Neural progenitor cell (in vitro differentiated cells): Measurements from ENCODE around the gene DENND2A.

Experiments
- CTCF ChIP-seq: fragments of 200-600 bp; sonication (generic); IDR thresholded peaks from 2 replicates; pipeline ENCODE4 v1.5.1; 2017; ENCODE audit warnings: antibody characterized with exemption, mild to moderate bottlenecking
- EZH2 ChIP-seq: fragments of 200-600 bp; sonication (generic); IDR thresholded peaks from 2 replicates; pipeline ENCODE4 v1.6.1; 2017; ENCODE audit warnings: antibody characterized with exemption, mild to moderate bottlenecking, moderate library complexity
- EZH2phosphoT487 ChIP-seq: fragments of 200-600 bp; sonication (generic); IDR thresholded peaks from 2 replicates; pipeline ENCODE4 v1.6.1; 2017; ENCODE audit warnings: antibody characterized with exemption

- TF ChIP-seq CTCF, result no peak
- TF ChIP-seq EZH2, result no peak
- TF ChIP-seq EZH2phosphoT487, result no peak
Observed at GRCh38 chr7:140681766-140682165, 41.2 kb upstream of the DENND2A start.
